Astrocyte (in vitro differentiated cells and primary cell): ENCODE results near the gene ROR2. TPM values are rescaled to one million over a fixed set of nuclear protein-coding genes. Genes with fewer than 3 reads are reported as not detected.
A peak's percentile ranks its signal among the peaks of the same experiment; 100 is the strongest.

ENCODE experiments used
- DNase-seq: peaks from one replicate; pipeline ENCODE4 v3.0.0-alpha.2; 2010; ENCODE audit warnings: low read depth
- FAIRE-seq: peaks from 2 replicates; lab custom pipeline; 2011; peaks lifted over from hg19 to GRCh38; lab: Jason Lieb, UNC
- H2AFZ ChIP-seq: 2 replicates; pipeline ENCODE4 v1.6.0; 2012; ENCODE audit warnings: low read depth, low read length, inconsistent platforms
- H3K27ac ChIP-seq: 2 replicates; pipeline ENCODE4 v1.5.1; 2011; ENCODE audit warnings: low read depth, low read length, inconsistent platforms
- H3K27me3 ChIP-seq: 2 replicates; pipeline ENCODE4 v1.6.0; 2011; ENCODE audit warnings: low read length, inconsistent platforms; ENCODE audit not compliant: insufficient read depth
- H3K36me3 ChIP-seq: 2 replicates; pipeline ENCODE4 v1.5.1; 2011; ENCODE audit warnings: low read length, inconsistent platforms; ENCODE audit not compliant: insufficient read depth
- H3K4me1 ChIP-seq: 2 replicates; pipeline ENCODE4 v1.5.1; 2011; ENCODE audit warnings: low read length, inconsistent platforms; ENCODE audit not compliant: insufficient read depth
- H3K4me2 ChIP-seq: 2 replicates; pipeline ENCODE4 v1.6.0; 2012; ENCODE audit warnings: low read length, inconsistent platforms
- H3K4me3 ChIP-seq: 2 replicates; pipeline ENCODE4 v1.5.1; 2011; ENCODE audit warnings: low read depth, mild to moderate bottlenecking, low read length, inconsistent platforms; ENCODE audit not compliant: insufficient read depth
- H3K79me2 ChIP-seq: 2 replicates; pipeline ENCODE4 v1.6.0; 2012; ENCODE audit warnings: mild to moderate bottlenecking, low read length, inconsistent platforms; ENCODE audit not compliant: insufficient read depth
- H3K9ac ChIP-seq: 2 replicates; pipeline ENCODE4 v1.6.0; 2012; ENCODE audit warnings: mild to moderate bottlenecking, low read length, inconsistent platforms
- H3K9me3 ChIP-seq: 2 replicates; pipeline ENCODE4 v1.5.1; 2012; ENCODE audit warnings: low read depth, mild to moderate bottlenecking, low read length, inconsistent platforms; ENCODE audit not compliant: insufficient read depth
- H4K20me1 ChIP-seq: 2 replicates; pipeline ENCODE4 v1.6.0; 2012; ENCODE audit warnings: low read length, inconsistent platforms; ENCODE audit not compliant: insufficient read depth
- H3K27ac Mint-ChIP-seq: one replicate; pipeline ENCODE4 v1.8.0; 2021; ENCODE audit warnings: mild to moderate bottlenecking, mixed read lengths; ENCODE audit not compliant: unreplicated experiment
- H3K27me3 Mint-ChIP-seq: one replicate; pipeline ENCODE4 v1.8.0; 2021; ENCODE audit warnings: low read depth, mixed read lengths; ENCODE audit not compliant: unreplicated experiment
- H3K36me3 Mint-ChIP-seq: one replicate; pipeline ENCODE4 v1.8.0; 2021; ENCODE audit warnings: low read depth, mixed read lengths; ENCODE audit not compliant: unreplicated experiment
- H3K4me1 Mint-ChIP-seq: one replicate; pipeline ENCODE4 v1.8.0; 2021; ENCODE audit warnings: low read depth, mixed read lengths; ENCODE audit not compliant: unreplicated experiment
- H3K4me3 Mint-ChIP-seq: one replicate; pipeline ENCODE4 v1.8.0; 2021; ENCODE audit warnings: mild to moderate bottlenecking, moderate library complexity, mixed read lengths; ENCODE audit not compliant: unreplicated experiment
- H3K9me3 Mint-ChIP-seq: one replicate; pipeline ENCODE4 v1.8.0; 2021; ENCODE audit warnings: mild to moderate bottlenecking, mixed read lengths; ENCODE audit not compliant: unreplicated experiment
- CTCF ChIP-seq: IDR thresholded peaks from 2 replicates; pipeline ENCODE4 v1.5.1; 2011; ENCODE audit warnings: low read depth, mild to moderate bottlenecking, inconsistent platforms, low read length, moderate library complexity; ENCODE audit not compliant: insufficient read depth
- EZH2 ChIP-seq: IDR thresholded peaks from 2 replicates; pipeline ENCODE4 v1.6.1; 2012; ENCODE audit warnings: mild to moderate bottlenecking, low read length, inconsistent platforms; ENCODE audit not compliant: insufficient read depth
- total RNA-seq: library from RNA; stranded (reverse); gene quantifications from 2 replicates; pipeline ENCODE4 v1.2.1, GENCODE V29; 2021

The ROR2 gene
- total RNA-seq, 1 donor from 2014 or later: 4.9 TPM

- no peak for DNase-seq
- H3K27ac Mint-ChIP-seq: no peak overlapping the region
- Histone ChIP-seq H3K9me3 (no peaks in the 10 kb centered on the region), H3K36me3 (no peaks in the 10 kb centered on the region), H2AFZ (no peak overlapping the region), H3K9ac (no peak overlapping the region), H3K27me3 (peaks cover 19% of the 10 kb centered on the region), H3K27ac (no peak overlapping the region), H3K79me2 (no peaks in the 10 kb centered on the region), H3K4me3 (no peak overlapping the region), H4K20me1 (no peaks in the 10 kb centered on the region), H3K4me2 (no peak overlapping the region), H3K4me1 (no peaks in the 10 kb centered on the region)
- FAIRE-seq: no peak
- no peak overlapping the region for H3K4me3 Mint-ChIP-seq
- TF ChIP-seq CTCF (no peak), EZH2 (no peak)
- peaks cover 20% of the 10 kb centered on the region for H3K27me3 Mint-ChIP-seq
- peaks cover 3% of the 10 kb centered on the region for H3K36me3 Mint-ChIP-seq
- H3K4me1 Mint-ChIP-seq: peaks cover 22% of the 10 kb centered on the region
- H3K9me3 Mint-ChIP-seq: no peaks in the 10 kb centered on the region
Observed at GRCh38 chr9:91840469-91840868, 109.6 kb downstream of the ROR2 start.

- H3K4me3 Mint-ChIP-seq: no peak overlapping the region
- no peaks in the 10 kb centered on the region for H4K20me1 ChIP-seq
- no peak overlapping the region for H3K4me2 ChIP-seq
- H3K36me3 ChIP-seq: no peaks in the 10 kb centered on the region
- no peaks in the 10 kb centered on the region for H3K79me2 ChIP-seq
- H3K27ac Mint-ChIP-seq: no peak overlapping the region
- H3K36me3 Mint-ChIP-seq: peaks cover 5% of the 10 kb centered on the region
- H3K9me3 ChIP-seq: no peaks in the 10 kb centered on the region
- no peaks in the 10 kb centered on the region for H3K4me1 ChIP-seq
- H3K27me3 Mint-ChIP-seq: peaks cover 23% of the 10 kb centered on the region
- no peak for DNase-seq
- H2AFZ ChIP-seq: no peak overlapping the region
- H3K9ac ChIP-seq: no peak overlapping the region
- H3K27me3 ChIP-seq: peaks cover 22% of the 10 kb centered on the region
- TF ChIP-seq CTCF (no peak), EZH2 (no peak)
- H3K4me1 Mint-ChIP-seq: peaks cover 27% of the 10 kb centered on the region
- no peak overlapping the region for H3K27ac ChIP-seq
- H3K4me3 ChIP-seq: no peak overlapping the region
- no peaks in the 10 kb centered on the region for H3K9me3 Mint-ChIP-seq
- no peak for FAIRE-seq
Observed at GRCh38 chr9:91839926-91840465, 110.0 kb downstream of the ROR2 start.

- H4K20me1 ChIP-seq: no peaks in the 10 kb centered on the region
- H3K4me1 ChIP-seq: no peaks in the 10 kb centered on the region
- FAIRE-seq (no peak), DNase-seq (peak; percentile 16)
- no peak overlapping the region for H3K9ac ChIP-seq
- Mint-ChIP-seq H3K36me3 (peaks cover 5% of the 10 kb centered on the region), H3K4me3 (no peak overlapping the region), H3K9me3 (no peaks in the 10 kb centered on the region), H3K27me3 (peaks cover 21% of the 10 kb centered on the region), H3K4me1 (peaks cover 18% of the 10 kb centered on the region), H3K27ac (no peak overlapping the region)
- no peak overlapping the region for H2AFZ ChIP-seq
- H3K4me2 ChIP-seq: peak overlapping the region; percentile 51
- H3K36me3 ChIP-seq: no peaks in the 10 kb centered on the region
- H3K27me3 ChIP-seq: peaks cover 23% of the 10 kb centered on the region
- TF ChIP-seq EZH2: no peak
- no peak for TF ChIP-seq CTCF
- H3K9me3 ChIP-seq: no peaks in the 10 kb centered on the region
- no peaks in the 10 kb centered on the region for H3K79me2 ChIP-seq
- H3K4me3 ChIP-seq: no peak overlapping the region
- H3K27ac ChIP-seq: no peak overlapping the region
Observed at GRCh38 chr9:91837981-91838731, 111.9 kb downstream of the ROR2 start.
